ENCODE measurements around the gene MED4. TPM values are rescaled to one million over a fixed set of nuclear protein-coding genes. Genes with fewer than 3 reads are reported as not detected.

MED4 gene
- total RNA-seq, 8 experiments from 2014 or later: 34.9 to 69.5 (median 47.7) TPM

DNA sequence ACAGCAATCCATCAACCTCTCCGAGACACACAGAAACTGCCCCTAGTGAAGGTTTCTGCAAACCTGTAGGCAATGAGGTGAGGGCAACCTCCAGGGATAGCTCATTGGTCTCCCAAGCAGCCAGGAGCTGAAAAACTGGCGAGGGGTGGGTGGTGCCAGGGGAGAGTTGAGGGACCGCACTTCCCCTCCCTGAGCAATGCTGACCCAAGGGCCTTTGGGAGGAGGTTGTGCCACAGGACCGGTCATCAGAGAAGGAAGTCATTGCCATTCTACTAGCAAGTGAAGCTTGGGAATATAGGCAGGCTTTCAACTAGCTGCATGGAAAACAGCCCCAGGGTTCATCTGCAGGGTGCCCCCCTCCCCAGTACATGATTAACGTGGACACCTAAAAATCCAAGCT lies 23.1 kb upstream of the MED4 start:
- ATAC-seq (replicated peaks in 6 of 8): no peak
- in situ Hi-C loops (cut with MboI; ENCODE audit: low pct_unique_long_range_greater_than_20kb in 2 of 9, low sequenced_read_pairs in 9 of 9, unreplicated experiment in 9 of 9): loop anchor here in 2 of 9 experiments (25.0 kb wide), 1 partner anchor 644 kb away; no protein-coding TSS in a partner anchor
- no peak overlapping the region for H3K4me3 ChIP-seq
- H3K4me1 ChIP-seq (replicated peaks in 1 of 2): no peaks in the 10 kb centered on the region
- 0 to 71% (median 33%) methylated on average over 1 to 4 of the region's 5 CpGs; no CpG with 5 or more reads in 3 of the 10 experiments for WGBS, 10 experiments
- no peak overlapping the region for H3K27ac ChIP-seq

DNA sequence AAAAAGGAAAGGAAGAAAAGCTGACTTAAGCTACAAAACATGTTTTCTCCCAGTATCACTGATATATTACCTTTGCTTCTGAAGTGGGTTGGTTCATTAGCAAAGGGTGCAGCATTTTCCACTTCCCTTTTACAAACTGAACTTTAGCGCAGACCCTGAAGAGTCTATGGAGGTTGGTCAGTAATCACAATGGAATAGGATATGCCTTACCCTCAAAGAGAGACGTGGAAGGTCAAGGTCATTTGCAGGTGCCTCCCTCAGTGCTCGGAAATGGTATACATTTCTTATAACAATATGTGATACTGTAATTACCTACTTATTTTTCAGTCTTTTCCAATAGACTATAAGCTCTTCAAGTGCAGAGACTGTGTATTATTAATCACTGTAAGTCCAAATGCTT lies 21.9 kb upstream of the MED4 start:
- in situ Hi-C loops (cut with MboI; ENCODE audit: low pct_unique_long_range_greater_than_20kb in 2 of 9, low sequenced_read_pairs in 9 of 9, unreplicated experiment in 9 of 9): loop anchor here in 2 of 9 experiments (25.0 kb wide), 1 partner anchor 645 kb away; no protein-coding TSS in a partner anchor
- 40 to 90% (median 52%) methylated on average over 1 to 3 of the region's 3 CpGs; no CpG with 5 or more reads in 4 of the 10 experiments for WGBS, 10 experiments
- H3K4me3 ChIP-seq: no peak overlapping the region
- ATAC-seq (replicated peaks in 6 of 8): no peak
- H3K27ac ChIP-seq: no peak overlapping the region
- no peaks in the 10 kb centered on the region for H3K4me1 ChIP-seq (replicated peaks in 1 of 2)

DNA sequence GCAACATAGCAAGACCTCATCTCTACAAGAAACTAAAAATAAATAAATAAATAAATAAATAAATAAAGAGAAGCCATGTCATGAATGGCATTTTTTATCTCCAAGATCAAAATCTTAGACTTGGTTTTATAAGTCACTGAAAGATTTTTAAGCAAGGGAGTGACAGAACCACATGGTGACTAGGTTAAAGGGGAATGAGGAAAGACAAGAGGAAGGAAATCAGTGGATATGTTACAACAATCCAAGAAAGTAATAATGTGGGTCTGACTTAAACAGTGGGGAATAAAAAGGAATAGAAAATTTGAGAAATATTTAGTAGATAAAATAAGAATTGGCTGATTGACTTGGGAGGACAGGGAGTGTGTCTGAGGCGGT lies 18.8 kb upstream of the MED4 start:
- ATAC-seq (replicated peaks in 6 of 8): no peak
- 65 to 100% (median 88%) methylated on average over 1 of the region's 1 CpG; no CpG with 5 or more reads in 1 of the 10 experiments for WGBS, 10 experiments
- in situ Hi-C loops (cut with MboI; ENCODE audit: low pct_unique_long_range_greater_than_20kb in 2 of 9, low sequenced_read_pairs in 9 of 9, unreplicated experiment in 9 of 9): loop anchor here in 2 of 9 experiments (25.0 kb wide), 1 partner anchor 649 kb away; no protein-coding TSS in a partner anchor
- Histone ChIP-seq H3K27ac (no peak overlapping the region), H3K4me3 (no peak overlapping the region), H3K4me1 (replicated peaks in 1 of 2) (no peaks in the 10 kb centered on the region)

DNA sequence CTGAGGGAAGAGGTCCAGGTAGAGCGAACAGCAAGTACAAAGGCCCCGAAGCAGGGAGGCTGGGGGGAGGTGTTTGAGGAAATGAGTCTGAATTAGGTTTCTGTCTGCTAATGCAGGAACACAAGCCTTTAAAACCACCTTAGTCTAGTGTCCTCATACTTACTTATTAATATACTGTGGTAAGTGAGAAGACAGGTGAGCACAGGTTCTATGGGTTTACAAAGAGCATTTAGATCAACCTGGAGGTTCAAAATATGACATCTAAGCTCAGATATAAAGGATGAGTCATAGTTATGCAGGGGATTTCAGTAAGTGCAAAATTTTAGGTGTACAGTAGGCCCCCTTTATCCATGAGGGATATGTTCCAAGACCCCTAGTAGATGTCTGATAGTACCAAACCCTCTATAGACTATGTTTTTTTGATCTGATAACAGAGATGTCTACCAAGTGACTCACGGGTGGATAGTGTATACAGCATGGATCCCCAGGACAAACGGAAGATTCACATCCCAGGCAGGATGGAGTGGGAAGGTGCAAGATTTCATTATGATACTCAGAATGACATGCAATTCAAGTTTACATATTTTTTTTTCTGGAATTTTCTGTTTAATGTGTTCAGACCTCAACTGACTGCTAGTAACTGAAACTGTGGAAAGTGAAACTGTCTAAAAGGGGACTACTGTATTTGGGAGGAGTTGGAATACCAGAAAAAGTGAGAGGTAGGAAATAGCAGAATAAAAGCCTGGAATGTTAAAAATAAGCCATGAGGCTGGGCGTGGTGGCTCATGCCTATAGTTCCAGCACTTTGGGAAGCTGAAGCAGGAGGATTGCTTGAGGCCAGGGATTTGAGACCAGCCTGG lies 18.2 kb upstream of the MED4 start:
- peak in 2 of 8 experiments; percentile 52 to 77 for ATAC-seq (replicated peaks in 6 of 8)
- Histone ChIP-seq H3K4me3 (no peak overlapping the region), H3K27ac (no peak overlapping the region), H3K4me1 (replicated peaks in 1 of 2) (no peaks in the 10 kb centered on the region)
- 42 to 100% (median 80%) methylated on average over 1 to 5 of the region's 5 CpGs for WGBS, 10 experiments
- in situ Hi-C loops (cut with MboI; ENCODE audit: low pct_unique_long_range_greater_than_20kb in 2 of 9, low sequenced_read_pairs in 9 of 9, unreplicated experiment in 9 of 9): loop anchor here in 2 of 9 experiments (25.0 kb wide), 1 partner anchor 649 kb away; no protein-coding TSS in a partner anchor

DNA sequence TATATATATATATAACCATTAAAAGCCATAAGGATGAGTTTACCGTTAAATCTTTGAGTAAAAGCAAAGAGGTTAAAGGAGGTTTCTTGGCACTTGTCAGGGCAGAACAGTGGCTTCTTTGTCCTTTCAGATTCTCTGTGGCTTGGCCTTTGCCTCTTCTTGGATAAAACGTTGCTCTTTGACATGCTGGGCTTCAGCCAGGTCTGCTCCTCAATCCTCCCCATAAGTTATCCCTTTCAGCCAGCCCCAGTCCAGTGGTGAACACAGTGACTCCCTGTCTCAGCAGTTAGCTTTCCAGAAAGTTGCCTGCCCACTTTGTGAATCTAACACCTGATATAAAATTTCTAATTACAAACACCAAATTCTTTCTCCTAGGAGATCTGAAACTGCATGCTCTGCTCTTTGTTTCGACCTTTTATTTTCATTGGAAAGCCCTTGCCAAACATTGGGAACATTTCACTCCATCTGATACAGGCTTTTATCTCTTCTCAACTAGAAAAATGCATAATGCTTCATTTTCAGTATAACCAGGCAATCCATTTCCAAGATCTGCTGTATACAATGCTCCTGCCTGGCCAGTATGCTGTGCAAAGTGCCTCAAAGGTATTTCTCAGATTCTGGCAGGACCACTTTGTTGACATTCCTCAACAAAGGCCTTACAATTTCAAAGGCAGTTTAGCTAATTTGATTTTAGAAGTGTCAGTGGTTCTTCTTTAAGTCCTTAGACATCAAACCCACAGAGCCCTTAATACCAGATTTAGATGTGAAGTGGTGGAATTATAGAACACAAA lies 16.2 kb upstream of the MED4 start:
- no peaks in the 10 kb centered on the region for H3K4me1 ChIP-seq (replicated peaks in 1 of 2)
- no peak overlapping the region for H3K4me3 ChIP-seq
- no peak overlapping the region for H3K27ac ChIP-seq
- in situ Hi-C loops (cut with MboI; ENCODE audit: low pct_unique_long_range_greater_than_20kb in 2 of 9, low sequenced_read_pairs in 9 of 9, unreplicated experiment in 9 of 9): loop anchor here in 2 of 9 experiments (25.0 kb wide), 1 partner anchor 651 kb away; no protein-coding TSS in a partner anchor
- WGBS, 10 experiments: 0 to 63% (median 47%) methylated on average over 1 to 3 of the region's 3 CpGs
- peak in 2 of 8 experiments; percentile 20 to 81 for ATAC-seq (replicated peaks in 6 of 8)

DNA sequence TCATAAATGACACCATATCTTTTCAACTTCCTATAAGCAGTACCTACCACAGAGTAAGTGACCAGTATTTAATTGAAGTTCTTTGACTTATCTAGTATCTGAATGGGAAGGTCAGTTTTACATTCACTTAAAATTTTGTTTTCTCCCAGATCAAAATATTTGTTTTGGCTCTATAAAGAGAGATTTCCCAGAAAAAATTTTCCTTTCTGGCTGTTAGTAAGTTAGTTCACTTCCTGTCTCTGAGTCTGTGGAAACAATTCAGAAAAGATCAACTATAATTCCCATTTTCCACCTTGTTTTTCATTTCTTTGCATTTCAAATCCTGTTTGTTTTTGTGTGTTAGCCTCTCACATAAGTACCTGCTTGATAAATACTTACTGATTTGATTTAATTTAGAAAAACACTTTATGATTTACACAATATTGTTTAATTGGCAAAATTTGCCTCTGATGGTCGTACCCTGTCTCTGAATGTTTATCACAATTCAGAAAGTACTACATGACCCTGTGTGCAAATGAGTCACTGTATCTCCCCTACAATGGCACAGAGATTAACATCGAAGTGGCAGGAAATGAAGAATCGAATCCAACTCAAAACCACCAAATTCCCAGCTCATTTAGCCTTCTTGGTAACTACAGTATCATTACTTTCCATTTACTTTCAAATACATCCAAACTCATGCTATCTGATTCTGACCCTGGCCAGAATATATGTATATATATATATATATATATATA lies 15.4 kb upstream of the MED4 start:
- no peak for ATAC-seq (replicated peaks in 6 of 8)
- H3K4me1 ChIP-seq (replicated peaks in 1 of 2): no peaks in the 10 kb centered on the region
- H3K4me3 ChIP-seq: no peak overlapping the region
- in situ Hi-C loops (cut with MboI; ENCODE audit: low pct_unique_long_range_greater_than_20kb in 2 of 9, low sequenced_read_pairs in 9 of 9, unreplicated experiment in 9 of 9): loop anchor here in 2 of 9 experiments (25.0 kb wide), 1 partner anchor 652 kb away; no protein-coding TSS in a partner anchor
- WGBS, 10 experiments: 19 to 93% (median 70%) methylated on average over 1 to 3 of the region's 3 CpGs; no CpG with 5 or more reads in 2 of the 10 experiments
- H3K27ac ChIP-seq: no peak overlapping the region

DNA sequence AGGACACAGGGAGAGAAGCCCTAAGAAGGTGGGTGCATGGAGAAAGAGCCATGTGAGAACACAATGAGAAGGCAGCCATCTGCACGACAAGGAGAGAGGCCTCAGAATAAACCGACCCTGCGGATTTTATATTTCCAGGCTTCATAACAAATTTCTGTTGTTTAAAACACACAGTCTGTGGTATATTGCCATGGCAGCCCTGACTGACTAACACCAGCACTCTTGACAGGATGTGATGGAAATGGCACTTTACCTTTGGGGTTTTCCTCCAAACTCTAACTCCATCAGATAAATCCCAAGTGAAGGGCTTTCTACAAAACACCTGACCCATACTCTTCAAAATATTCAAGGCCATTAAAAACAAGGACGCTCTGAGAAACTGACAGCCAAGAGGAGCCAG lies 13.2 kb upstream of the MED4 start:
- WGBS, 10 experiments: 20 to 100% (median 81%) methylated on average over 1 to 4 of the region's 4 CpGs; no CpG with 5 or more reads in 1 of the 10 experiments
- no peak for ATAC-seq (replicated peaks in 6 of 8)
- H3K4me1 ChIP-seq (replicated peaks in 1 of 2): no peaks in the 10 kb centered on the region
- H3K4me3 ChIP-seq: no peak overlapping the region
- in situ Hi-C loops (cut with MboI; ENCODE audit: low pct_unique_long_range_greater_than_20kb in 2 of 9, low sequenced_read_pairs in 9 of 9, unreplicated experiment in 9 of 9): loop anchor here in 2 of 9 experiments (25.0 kb wide), 1 partner anchor 654 kb away; no protein-coding TSS in a partner anchor
- no peak overlapping the region for H3K27ac ChIP-seq

DNA sequence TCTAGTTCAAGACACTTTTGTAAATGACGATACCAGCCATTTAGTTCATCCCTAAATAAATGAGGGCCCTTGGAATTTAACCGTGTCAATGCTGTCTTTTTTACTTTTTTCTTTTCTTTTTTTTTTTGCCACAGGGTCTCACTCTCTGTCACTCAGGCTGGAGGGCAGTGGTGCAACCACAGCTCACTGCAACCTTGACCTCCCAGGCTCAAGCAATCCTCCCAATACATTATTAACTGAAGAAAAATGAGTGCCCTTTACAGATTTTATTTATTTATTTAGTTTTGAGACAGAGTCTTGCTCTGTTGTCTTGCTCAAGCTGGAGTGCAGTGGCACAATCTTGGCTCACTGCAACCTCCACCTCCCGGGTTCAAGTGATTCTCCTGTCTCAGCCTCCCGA lies 2.9 kb upstream of the MED4 start:
- H3K4me1 ChIP-seq (replicated peaks in 1 of 2): peaks cover 7 to 8% of the 10 kb centered on the region in 2 donors
- in situ Hi-C loops (cut with MboI; ENCODE audit: low pct_unique_long_range_greater_than_20kb in 2 of 9, low sequenced_read_pairs in 9 of 9, unreplicated experiment in 9 of 9): no loop called here
- 29 to 94% (median 82%) methylated on average over 2 to 4 of the region's 4 CpGs for WGBS, 10 experiments
- ATAC-seq (replicated peaks in 6 of 8): no peak
- no peak overlapping the region for H3K27ac ChIP-seq
- no peak overlapping the region for H3K4me3 ChIP-seq

DNA sequence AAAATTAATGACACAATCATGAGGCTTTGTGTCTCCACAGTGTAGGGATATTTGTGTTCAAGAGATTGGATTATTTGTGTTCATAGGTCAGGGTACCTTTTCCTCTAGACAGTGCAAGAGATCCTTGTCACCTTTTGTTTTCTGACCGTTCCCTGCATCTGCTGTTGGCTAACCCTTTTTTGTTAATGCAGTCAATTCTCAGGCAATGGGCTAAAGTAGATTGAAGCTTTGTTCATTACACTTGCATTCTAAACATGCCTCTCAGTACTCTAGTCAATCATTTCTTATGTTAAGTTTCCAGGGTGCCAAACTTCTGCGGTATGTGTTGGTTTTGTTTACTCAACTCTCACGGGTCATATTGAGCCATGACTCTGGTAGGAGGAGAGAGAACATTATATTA lies 1.8 kb upstream of the MED4 start:
- in situ Hi-C loops (cut with MboI; ENCODE audit: low pct_unique_long_range_greater_than_20kb in 2 of 9, low sequenced_read_pairs in 9 of 9, unreplicated experiment in 9 of 9): no loop called here
- Histone ChIP-seq H3K4me1 (replicated peaks in 1 of 2) (peaks cover 7 to 8% of the 10 kb centered on the region in 2 donors), H3K27ac (no peak overlapping the region), H3K4me3 (no peak overlapping the region)
- ATAC-seq (replicated peaks in 6 of 8): peak in 1 of 8 experiments; percentile 24
- 15 to 93% (median 41%) methylated on average over 1 to 3 of the region's 3 CpGs; no CpG with 5 or more reads in 4 of the 10 experiments for WGBS, 10 experiments

DNA sequence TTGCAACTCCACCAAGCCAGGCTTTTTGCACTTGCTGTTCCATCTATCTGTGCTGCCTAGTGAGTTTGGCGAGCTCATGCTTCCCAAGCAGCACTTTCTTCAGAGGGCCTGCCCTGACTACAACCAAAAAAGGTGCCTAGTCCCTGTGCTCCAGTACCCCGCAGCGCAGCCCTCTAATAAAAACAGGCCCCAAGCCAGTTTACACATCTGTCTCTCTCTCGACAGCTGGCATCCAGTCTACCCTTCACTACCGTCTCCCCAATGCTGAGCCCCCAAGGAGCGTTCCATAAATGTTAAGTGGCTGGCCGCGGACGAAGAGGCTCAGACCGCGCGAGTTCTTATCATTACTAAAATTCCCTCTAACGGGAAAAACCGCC lies 512 bp downstream of the MED4 start:
- H3K4me1 ChIP-seq (replicated peaks in 1 of 2): peaks cover 7 to 8% of the 10 kb centered on the region in 2 donors
- in situ Hi-C loops (cut with MboI; ENCODE audit: low pct_unique_long_range_greater_than_20kb in 2 of 9, low sequenced_read_pairs in 9 of 9, unreplicated experiment in 9 of 9): no loop called here
- H3K4me3 ChIP-seq: peak overlapping the region; percentile 80 to 94 (median 86)
- 0% methylated on average over 1 to 4 of the region's 14 CpGs; no CpG with 5 or more reads in 3 of the 10 experiments for WGBS, 10 experiments
- peak overlapping the region; percentile 74 to 86 for H3K27ac ChIP-seq
- peak; percentile 9 to 39 (median 30) for ATAC-seq (replicated peaks in 6 of 8)

DNA sequence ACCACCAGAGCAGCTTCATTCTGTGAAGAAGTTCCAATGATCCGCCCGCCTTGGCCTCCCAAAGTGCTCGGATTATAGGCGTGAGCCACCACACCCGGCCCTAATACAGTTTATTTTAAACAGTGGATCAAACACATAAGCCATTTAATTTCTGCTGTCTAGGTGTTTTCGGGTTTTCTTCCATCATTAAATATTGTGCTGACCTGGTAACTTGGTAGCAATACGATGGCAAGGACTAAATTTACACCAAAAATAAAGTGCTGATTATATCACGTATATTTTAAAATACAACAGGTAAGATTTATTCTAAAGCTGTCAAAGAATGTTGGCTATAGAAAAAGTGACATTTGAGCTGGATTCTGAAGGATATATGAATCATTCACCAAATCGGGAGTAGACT lies 1.3 kb downstream of the MED4 start:
- WGBS, 10 experiments: 47 to 90% (median 69%) methylated on average over 3 to 9 of the region's 9 CpGs; no CpG with 5 or more reads in 3 of the 10 experiments
- ATAC-seq (replicated peaks in 6 of 8): no peak
- Histone ChIP-seq H3K27ac (no peak overlapping the region), H3K4me1 (replicated peaks in 1 of 2) (peaks cover 7 to 8% of the 10 kb centered on the region in 2 donors), H3K4me3 (peak overlapping the region in 4 of 5 donors; percentile 80 to 94 (median 88))
- in situ Hi-C loops (cut with MboI; ENCODE audit: low pct_unique_long_range_greater_than_20kb in 2 of 9, low sequenced_read_pairs in 9 of 9, unreplicated experiment in 9 of 9): no loop called here

DNA sequence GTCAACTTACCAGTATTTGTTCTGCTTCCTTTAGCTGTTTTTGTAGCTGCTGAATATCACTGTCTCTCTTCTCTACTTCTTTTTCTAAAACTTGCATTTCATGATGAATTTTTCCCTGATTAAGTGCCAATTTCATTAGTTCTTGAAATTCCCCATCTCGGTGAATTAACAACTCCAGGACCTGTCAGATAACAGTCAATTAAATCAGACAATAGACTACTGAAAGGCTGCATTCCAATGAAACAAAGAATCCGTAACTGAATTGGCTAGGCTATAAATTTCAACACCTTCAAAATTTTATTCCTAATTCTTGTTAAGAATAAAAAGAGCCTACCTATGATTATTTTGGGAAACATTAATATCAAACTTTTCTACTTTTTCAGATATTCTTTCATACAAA lies 8.6 kb downstream of the MED4 start:
- no peak overlapping the region for H3K27ac ChIP-seq
- ATAC-seq (replicated peaks in 6 of 8): no peak
- no peak overlapping the region for H3K4me3 ChIP-seq
- 60 to 96% (median 82%) methylated on average over 1 to 2 of the region's 2 CpGs for WGBS, 10 experiments
- no peaks in the 10 kb centered on the region for H3K4me1 ChIP-seq (replicated peaks in 1 of 2)
- in situ Hi-C loops (cut with MboI; ENCODE audit: low pct_unique_long_range_greater_than_20kb in 2 of 9, low sequenced_read_pairs in 9 of 9, unreplicated experiment in 9 of 9): no loop called here
